ENCODE results near the gene GTF3A. TPM values are rescaled to one million over a fixed set of nuclear protein-coding genes. Genes with fewer than 3 reads are reported as not detected.
"Not testable (repeated sequence)": the region's sequence is repeated elsewhere in the genome, so short reads cannot be mapped to it uniquely, and the experiment has no call there.

Gene GTF3A
- total RNA-seq, 4 donors from 2014 or later = 129 to 197 (median 140) TPM

GRCh38 chr13:27396252-27396846 is 28.1 kb upstream of the GTF3A start:
- Histone ChIP-seq H3K27ac (replicated peaks in 1 of 4) (no peak overlapping the region), H3K4me1 (no peaks in the 10 kb centered on the region), H3K36me3 (no peaks in the 10 kb centered on the region), H3K4me3 (no peak overlapping the region), H3K9me3 (no peaks in the 10 kb centered on the region), H3K27me3 (no peaks in the 10 kb centered on the region)
- intact Hi-C loops (cut with DNase I) = no loop called here
- no peak for TF ChIP-seq POLR2AphosphoS5 (IDR thresholded peaks at IDR 0.05)
- TF ChIP-seq EP300 (IDR thresholded peaks at IDR 0.05) = no peak
- TF ChIP-seq POLR2A (IDR thresholded peaks at IDR 0.05; ENCODE audit: low read depth) = no peak
- no peak for TF ChIP-seq CTCF (IDR thresholded peaks at IDR 0.05)
- WGBS = 91% methylated on average over 7 of the region's 7 CpGs
- no peak for DNase-seq (ENCODE audit: extremely low spot score)

GRCh38 chr13:27398360-27398759 is 26.1 kb upstream of the GTF3A start:
- H3K27ac ChIP-seq (replicated peaks in 1 of 4) = no peak overlapping the region
- TF ChIP-seq CTCF (IDR thresholded peaks at IDR 0.05) (no peak), POLR2AphosphoS5 (IDR thresholded peaks at IDR 0.05) (no peak), EP300 (IDR thresholded peaks at IDR 0.05) (no peak), POLR2A (IDR thresholded peaks at IDR 0.05; ENCODE audit: low read depth) (no peak)
- H3K9me3 ChIP-seq = no peaks in the 10 kb centered on the region
- H3K36me3 ChIP-seq = no peaks in the 10 kb centered on the region
- no peak overlapping the region for H3K4me3 ChIP-seq
- peaks cover 6 to 13% (median 9%) of the 10 kb centered on the region in 4 donors for H3K4me1 ChIP-seq
- no peak for DNase-seq (ENCODE audit: extremely low spot score)
- 63% methylated on average over 4 of the region's 4 CpGs for WGBS
- H3K27me3 ChIP-seq = no peaks in the 10 kb centered on the region
- intact Hi-C loops (cut with DNase I) = no loop called here

GRCh38 chr13:27400405-27400804 is 24.0 kb upstream of the GTF3A start:
- H3K27ac ChIP-seq (replicated peaks in 1 of 4); H3K4me3 ChIP-seq; DNase-seq (ENCODE audit: extremely low spot score); H3K27me3 ChIP-seq; intact Hi-C loops (cut with DNase I); H3K36me3 ChIP-seq; H3K9me3 ChIP-seq: not testable (repeated sequence)
- peaks cover 14 to 25% (median 18%) of the 10 kb centered on the region in 4 donors for H3K4me1 ChIP-seq
- WGBS = 88% methylated on average over 6 of the region's 6 CpGs

GRCh38 chr13:27401210-27401609 is 23.2 kb upstream of the GTF3A start:
- Histone ChIP-seq H3K27me3 (no peaks in the 10 kb centered on the region), H3K36me3 (no peaks in the 10 kb centered on the region), H3K27ac (replicated peaks in 1 of 4) (no peak overlapping the region), H3K9me3 (no peaks in the 10 kb centered on the region), H3K4me3 (no peak overlapping the region), H3K4me1 (peaks cover 14 to 25% (median 18%) of the 10 kb centered on the region in 4 donors)
- DNase-seq (ENCODE audit: extremely low spot score) = no peak
- no peak for TF ChIP-seq CTCF (IDR thresholded peaks at IDR 0.05)
- TF ChIP-seq EP300 (IDR thresholded peaks at IDR 0.05) = no peak
- no peak for TF ChIP-seq POLR2A (IDR thresholded peaks at IDR 0.05; ENCODE audit: low read depth)
- TF ChIP-seq POLR2AphosphoS5 (IDR thresholded peaks at IDR 0.05) = peak in 1 of 2 donors; percentile 16
- intact Hi-C loops (cut with DNase I) = no loop called here
- 63% methylated on average over 2 of the region's 3 CpGs for WGBS

GRCh38 chr13:27403203-27403678 is 21.2 kb upstream of the GTF3A start:
- H3K9me3 ChIP-seq = no peaks in the 10 kb centered on the region
- intact Hi-C loops (cut with DNase I) = no loop called here
- peak overlapping the region; percentile 53 to 82 (median 69) for H3K27ac ChIP-seq (replicated peaks in 1 of 4)
- H3K4me1 ChIP-seq = peaks cover 14 to 25% (median 18%) of the 10 kb centered on the region in 4 donors
- TF ChIP-seq CTCF (IDR thresholded peaks at IDR 0.05) = no peak
- peak in 1 of 2 donors; percentile 38 for TF ChIP-seq POLR2AphosphoS5 (IDR thresholded peaks at IDR 0.05)
- TF ChIP-seq POLR2A (IDR thresholded peaks at IDR 0.05; ENCODE audit: low read depth) = no peak
- no peak for TF ChIP-seq EP300 (IDR thresholded peaks at IDR 0.05)
- no peaks in the 10 kb centered on the region for H3K36me3 ChIP-seq
- peaks cover 0 to 4% (median 0%) of the 10 kb centered on the region in 4 donors for H3K27me3 ChIP-seq
- WGBS = 17% methylated on average over 3 of the region's 3 CpGs
- no peak overlapping the region for H3K4me3 ChIP-seq
- DNase-seq (ENCODE audit: extremely low spot score) = no peak
